NCI-H146 treated with DMSO at 0.1 percent for 48 hours (cell line): Measurements from ENCODE around the gene TACR3.
"Not testable (repeated sequence)": the region's sequence is repeated elsewhere in the genome, so short reads cannot be mapped to it uniquely, and the experiment has no call there.

ENCODE experiments used
- DNase-seq: peaks from one replicate; lab custom pipeline; 2025; ENCODE audit not compliant: unreplicated experiment; lab: John Stamatoyannopoulos, UW

Gene TACR3

GRCh38 chr4:103719830-103720207, at the start of gene TACR3:
Gene TACR3, minus strand, starts transcription at chr4:103719985. Its CDS starts 310 bp downstream, at chr4:103719675.
- DNase-seq: no peak

GRCh38 chr4:103757631-103758030, 37.8 kb upstream of the TACR3 start:
- DNase-seq: no peak

GRCh38 chr4:103756741-103757140, 37.0 kb upstream of the TACR3 start:
- no peak for DNase-seq

GRCh38 chr4:103754844-103755243, 35.1 kb upstream of the TACR3 start:
- no peak for DNase-seq

GRCh38 chr4:103753868-103754653, 34.3 kb upstream of the TACR3 start:
- no peak for DNase-seq

- not testable (repeated sequence) for DNase-seq
Measured at GRCh38 chr4:103723150-103723549, 3.4 kb upstream of the TACR3 start.

GRCh38 chr4:103721251-103721650, 1.5 kb upstream of the TACR3 start:
- no peak for DNase-seq

GRCh38 chr4:103720661-103721060, 876 bp upstream of the TACR3 start:
- no peak for DNase-seq

GRCh38 chr4:103719105-103719829, 518 bp downstream of the TACR3 start:
- no peak for DNase-seq

- DNase-seq: no peak
Measured at GRCh38 chr4:103692615-103693014, 27.2 kb downstream of the TACR3 start.

- no peak for DNase-seq
Measured at GRCh38 chr4:103673983-103674382, 45.8 kb downstream of the TACR3 start.

- DNase-seq: not testable (repeated sequence)
Measured at GRCh38 chr4:103666764-103667163, 53.0 kb downstream of the TACR3 start.

- no peak for DNase-seq
Measured at GRCh38 chr4:103664436-103665075, 55.2 kb downstream of the TACR3 start.

GRCh38 chr4:103648541-103648940, 71.2 kb downstream of the TACR3 start:
- DNase-seq: no peak

- no peak for DNase-seq
Measured at GRCh38 chr4:103645991-103646390, 73.8 kb downstream of the TACR3 start.

- DNase-seq: no peak
Measured at GRCh38 chr4:103634236-103634635, 85.5 kb downstream of the TACR3 start.

- DNase-seq: no peak
Measured at GRCh38 chr4:103626296-103626695, 93.5 kb downstream of the TACR3 start.

GRCh38 chr4:103591841-103592240, 127.9 kb downstream of the TACR3 start:
- no peak for DNase-seq

- no peak for DNase-seq
Measured at GRCh38 chr4:103567591-103567990, 152.2 kb downstream of the TACR3 start.

GRCh38 chr4:103559178-103559577, 160.6 kb downstream of the TACR3 start:
- DNase-seq: not testable (repeated sequence)
